ENCODE results near the gene ADAMTSL5.
A peak's percentile ranks its signal among the peaks of the same experiment; 100 is the strongest.
"Not testable (repeated sequence)": the region's sequence is repeated elsewhere in the genome, so short reads cannot be mapped to it uniquely, and the experiment has no call there.

ADAMTSL5 gene

DNA sequence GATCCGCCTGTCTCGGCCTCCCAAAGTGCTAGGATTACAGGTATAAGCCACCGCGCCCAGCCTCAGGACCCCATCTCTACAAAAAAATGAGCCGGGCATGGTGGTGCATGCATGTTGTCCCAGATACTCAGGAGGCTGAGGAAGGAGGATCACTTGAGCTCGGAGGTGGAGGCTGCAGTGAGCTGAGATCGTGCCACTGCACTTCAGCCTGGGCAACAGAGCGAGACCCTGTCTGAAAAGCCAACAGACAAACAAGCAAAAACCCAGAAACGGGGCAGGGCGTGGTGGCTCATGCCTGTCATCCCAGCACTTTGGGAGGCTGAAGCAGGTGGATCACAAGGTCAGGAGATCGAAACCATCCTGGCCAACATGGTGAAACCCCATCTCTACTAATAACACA is 18.0 kb upstream of the ADAMTSL5 start:
- not testable (repeated sequence) for DNase-seq (ENCODE audit: low spot score)

DNA sequence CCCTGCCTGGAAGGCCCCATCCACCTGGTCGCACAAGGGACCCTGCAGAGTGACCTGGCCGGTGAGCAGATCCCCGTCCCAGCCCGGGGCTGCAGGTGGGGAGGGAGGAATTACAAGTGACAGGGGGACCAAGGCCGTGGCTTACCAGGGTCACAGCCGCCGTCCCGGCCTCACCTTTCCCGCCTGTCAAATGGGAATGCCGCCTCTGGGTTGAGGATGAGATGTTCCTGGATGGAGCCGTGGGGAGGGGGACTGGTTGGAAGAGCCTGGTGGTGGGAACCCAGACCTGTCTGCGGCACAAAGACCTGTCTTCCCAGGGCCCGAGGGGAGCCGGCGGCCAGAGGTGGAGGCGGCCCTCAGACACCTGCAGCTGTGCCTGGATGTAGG is 16.6 kb upstream of the ADAMTSL5 start:
- no peak for DNase-seq (ENCODE audit: low spot score)

DNA sequence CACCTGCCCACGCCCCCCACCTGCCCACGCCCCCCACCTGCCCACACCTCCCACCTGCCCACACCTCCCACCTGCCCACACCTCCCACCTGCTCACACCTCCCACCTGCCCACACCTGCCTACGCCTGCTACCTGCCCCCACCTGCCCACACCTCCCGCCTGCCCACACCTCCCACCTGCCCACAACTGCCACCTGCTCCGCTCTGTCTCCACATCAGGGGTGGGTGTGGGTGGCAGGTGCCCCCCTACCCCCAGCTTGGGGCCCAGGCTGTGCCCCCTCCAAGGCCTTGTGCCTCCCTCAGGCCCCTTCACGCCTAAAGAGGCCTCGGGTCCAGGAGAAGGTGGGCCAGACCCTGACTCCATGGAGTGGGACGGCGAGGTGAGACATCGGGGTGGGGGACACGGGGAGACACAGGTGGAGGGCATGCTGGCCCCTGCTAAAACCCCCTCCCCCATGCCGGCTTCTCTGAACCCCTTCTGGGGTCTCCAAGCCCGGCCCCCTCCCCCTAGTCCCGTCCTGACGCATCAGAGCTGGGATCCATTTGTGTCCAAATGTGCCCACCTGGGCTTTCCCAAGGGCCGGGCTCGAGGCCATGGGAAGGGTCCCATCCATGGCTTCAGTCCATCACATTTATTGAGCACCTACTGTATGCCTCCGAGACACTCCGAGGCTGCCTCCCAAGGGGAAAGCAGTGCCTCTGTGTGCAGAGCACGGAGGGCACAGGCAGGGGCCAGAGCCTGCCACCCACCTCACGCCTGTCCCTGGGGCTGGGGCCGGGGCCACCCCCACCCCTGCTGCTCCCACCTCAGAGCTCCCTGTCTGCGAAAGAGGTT is 16.0 kb upstream of the ADAMTSL5 start:
- DNase-seq (ENCODE audit: low spot score): no peak

DNA sequence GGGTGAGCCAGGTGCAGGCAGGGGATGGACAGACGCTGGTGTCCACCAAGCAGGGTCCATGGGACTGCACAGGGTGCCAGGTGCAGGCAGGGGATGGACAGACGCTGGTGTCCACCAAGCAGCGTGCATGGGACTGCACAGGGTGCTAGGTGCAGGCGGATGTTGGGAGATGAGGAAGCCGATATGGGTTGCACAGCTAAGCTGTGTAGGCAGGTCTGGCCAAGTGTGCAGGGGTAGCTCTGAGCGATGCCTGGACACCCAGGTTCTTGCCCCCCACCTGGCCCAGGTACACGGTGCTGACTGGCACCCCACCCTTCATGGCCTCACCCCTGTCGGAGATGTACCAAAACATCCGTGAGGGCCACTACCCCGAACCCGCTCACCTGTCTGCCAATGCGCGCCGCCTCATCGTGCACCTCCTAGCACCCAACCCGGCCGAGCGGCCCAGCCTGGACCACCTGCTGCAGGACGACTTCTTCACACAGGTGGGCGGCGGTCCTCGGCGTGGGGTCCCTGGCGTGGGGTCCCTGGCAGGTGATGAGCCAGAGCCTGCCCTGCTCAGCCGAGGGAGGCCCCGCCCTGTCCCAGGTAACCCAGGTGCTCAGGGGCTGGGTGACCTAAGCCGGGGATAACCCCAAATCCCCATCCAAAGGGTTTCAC is 15.0 kb upstream of the ADAMTSL5 start:
- no peak for DNase-seq (ENCODE audit: low spot score)

DNA sequence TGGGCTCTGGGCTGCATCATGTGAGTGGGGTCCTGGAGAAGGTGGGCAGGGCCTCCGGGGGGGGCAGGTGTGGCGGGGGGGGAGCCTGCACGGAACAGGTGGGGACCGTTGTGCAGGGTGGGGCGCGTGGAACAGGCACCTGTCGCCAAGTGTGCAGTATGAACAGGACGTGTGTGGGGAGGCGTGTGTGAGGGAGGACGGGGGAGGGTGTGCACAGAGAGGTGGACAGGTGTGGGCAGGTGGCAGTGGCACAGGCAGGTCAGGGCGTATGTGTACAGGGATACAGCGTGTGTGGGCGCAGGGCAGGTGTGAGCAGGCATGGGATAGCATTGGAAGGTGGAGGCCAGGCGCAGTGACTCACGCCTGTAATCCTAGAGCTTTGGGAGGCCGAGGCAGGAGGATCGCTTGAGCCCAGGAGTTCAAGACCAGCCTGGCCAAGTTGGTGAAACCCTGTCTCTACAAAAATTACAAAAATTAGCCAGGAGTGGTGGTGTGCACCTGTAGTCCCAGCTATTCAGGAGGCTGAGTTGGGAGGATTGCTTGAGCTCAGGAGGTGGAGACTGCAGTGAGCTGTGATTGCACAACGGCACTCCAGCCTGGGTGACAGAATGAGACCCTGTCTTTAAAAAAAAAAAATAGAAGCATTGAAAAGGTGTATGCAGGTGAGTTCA is 14.3 kb upstream of the ADAMTSL5 start:
- DNase-seq (ENCODE audit: low spot score): no peak

DNA sequence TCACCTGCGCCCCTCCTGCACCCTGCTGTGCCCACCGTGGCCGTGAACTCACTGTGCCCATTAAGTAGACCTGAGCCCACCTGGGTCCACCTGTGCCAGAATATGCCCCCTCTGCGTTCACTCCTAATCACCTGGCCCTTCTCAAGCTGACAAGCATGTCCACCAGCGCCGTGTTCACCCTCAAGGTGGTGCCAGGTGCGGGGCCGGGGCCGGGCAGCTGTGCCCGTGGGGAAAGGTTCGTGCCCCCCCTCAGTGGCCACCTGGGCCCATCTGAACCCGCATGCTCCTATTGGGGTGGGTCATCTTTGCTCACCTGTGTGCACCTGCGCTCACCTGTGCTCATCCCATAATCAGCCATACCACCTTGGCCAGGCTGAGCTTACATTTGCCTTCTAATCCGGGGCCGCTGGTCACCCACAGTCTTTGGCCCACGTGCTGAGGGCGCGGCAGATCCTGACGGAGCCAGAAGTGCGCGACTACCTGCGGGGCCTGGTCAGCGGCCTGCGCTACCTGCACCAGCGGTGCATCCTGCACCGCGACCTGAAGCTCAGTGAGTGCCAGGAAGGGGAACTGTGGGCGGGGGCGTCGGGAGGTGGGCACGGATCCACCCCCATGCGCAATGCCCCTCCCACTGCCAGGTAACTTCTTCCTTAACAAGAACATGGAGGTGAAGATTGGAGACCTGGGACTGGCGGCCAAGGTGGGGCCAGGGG is 13.4 kb upstream of the ADAMTSL5 start:
- DNase-seq (ENCODE audit: low spot score): no peak

DNA sequence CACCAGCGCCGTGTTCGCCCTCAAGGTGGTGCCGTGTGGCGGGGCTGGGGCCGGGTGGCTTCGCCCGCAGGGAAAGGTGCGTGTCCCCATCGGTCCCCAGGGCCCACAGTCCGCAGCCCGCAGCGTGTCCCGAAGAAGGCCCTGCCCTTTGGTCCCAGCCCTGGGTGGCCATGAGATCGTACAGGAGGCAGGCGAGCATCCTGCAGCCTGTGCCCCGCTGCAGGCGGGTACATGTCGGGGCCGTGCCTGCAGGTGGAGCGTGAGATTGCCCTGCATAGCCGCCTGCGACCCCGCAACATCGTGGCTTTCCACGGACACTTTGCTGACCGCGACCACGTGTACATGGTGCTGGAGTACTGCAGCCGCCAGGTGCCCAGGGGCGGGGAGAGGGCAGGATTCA is 12.5 kb upstream of the ADAMTSL5 start:
- DNase-seq (ENCODE audit: low spot score): no peak

DNA sequence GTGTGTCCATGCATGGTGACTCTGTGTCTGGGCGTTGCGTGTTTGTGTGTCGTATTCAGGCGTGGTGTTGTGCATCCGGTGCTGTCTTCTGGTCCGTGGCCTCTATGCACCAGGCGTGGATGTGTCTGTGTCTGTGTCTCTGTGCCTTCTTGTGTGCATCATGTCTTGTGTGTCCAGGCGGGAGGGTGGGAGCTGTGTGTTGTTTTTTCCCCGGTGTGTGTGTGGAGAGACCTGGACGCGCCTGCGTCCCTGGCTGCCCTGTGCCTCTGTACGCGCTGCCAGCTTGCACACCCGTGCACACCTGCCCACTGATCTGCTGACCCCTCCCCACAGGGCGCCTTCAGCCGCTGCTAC is 12.1 kb upstream of the ADAMTSL5 start:
- DNase-seq (ENCODE audit: low spot score): no peak

DNA sequence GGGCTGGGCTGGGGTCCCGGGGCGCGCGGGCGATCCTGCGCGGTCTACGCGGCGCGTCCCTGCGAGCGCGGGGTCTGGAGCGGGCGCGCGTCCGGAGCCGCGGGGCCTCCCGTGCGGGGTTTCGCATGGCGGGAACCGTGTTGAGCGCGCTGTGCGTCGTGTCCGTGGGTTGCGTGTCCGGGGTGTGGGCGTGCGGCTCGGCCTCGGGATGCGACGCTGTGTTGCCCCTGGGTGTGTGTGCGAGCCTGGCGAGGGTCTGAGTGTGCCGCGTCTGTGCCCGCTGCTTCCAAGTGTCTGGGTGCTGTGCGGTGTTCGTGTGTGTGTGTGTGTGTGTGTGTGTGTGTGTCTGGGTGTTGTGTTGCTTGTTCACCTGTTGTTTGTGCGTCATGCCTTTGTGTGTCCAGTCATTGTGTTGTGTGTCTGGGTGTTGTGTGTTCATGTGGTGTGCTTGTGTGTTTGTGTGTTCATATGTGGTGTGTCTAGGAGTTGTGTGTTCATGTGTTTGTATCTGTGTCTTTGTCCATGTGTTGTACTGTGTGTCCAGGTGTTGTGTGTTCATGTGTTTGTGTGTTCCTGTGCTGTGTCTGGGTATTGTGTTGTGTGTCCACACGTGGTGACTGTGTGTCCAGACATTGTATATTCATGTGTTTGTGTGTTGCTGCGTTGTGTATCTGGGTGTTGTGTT is 11.6 kb upstream of the ADAMTSL5 start:
- DNase-seq (ENCODE audit: low spot score): no peak

DNA sequence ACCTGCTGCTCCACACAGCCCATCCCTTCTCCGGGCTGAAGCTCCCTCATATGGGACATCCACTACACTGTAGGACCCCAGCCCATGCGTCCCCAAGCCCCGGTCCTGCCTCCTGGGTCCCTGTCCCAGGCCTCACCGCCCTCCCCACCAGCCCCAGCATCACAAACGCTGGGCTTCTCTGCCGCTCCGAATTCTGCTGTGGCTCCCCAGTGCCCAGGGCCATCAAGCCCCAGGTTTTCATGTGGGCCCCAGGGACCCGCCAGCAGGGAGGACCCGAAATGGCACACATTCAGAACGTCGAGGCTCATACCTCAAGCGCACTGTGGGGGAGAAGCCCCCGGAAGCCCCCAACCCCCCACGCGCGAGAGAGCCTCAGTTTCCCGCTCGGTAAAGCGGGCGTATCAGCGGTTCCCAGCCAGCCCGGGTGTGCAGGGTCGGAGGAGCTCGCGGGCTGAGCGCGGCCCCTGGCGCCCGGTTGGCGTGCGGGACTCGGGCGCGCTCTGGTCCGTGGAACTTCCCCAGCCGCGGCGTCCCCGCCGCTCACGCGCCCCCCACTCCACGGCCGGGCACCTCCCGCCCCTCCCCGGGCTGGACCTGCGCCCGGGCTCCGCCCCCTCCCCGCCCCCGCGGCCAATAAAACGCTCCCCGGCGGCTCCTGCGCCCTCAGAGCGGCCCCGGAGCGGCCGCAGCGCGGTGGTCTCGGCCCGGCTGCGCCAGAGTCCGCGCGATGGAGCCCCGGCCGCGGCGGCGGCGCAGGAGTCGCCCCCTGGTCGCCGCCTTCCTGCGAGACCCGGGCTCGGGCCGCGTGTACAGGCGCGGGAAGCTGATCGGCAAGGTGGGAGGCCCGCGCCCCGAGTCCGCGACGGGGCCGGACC is 10.8 kb upstream of the ADAMTSL5 start, which contains the start of gene PLK5:
Gene PLK5 (plus strand): TSS at position 666 of the 875 bp plus-strand sequence. CDS start 2,920 bp downstream, outside the sequence.
- peak; percentile 66 for DNase-seq (ENCODE audit: low spot score)

DNA sequence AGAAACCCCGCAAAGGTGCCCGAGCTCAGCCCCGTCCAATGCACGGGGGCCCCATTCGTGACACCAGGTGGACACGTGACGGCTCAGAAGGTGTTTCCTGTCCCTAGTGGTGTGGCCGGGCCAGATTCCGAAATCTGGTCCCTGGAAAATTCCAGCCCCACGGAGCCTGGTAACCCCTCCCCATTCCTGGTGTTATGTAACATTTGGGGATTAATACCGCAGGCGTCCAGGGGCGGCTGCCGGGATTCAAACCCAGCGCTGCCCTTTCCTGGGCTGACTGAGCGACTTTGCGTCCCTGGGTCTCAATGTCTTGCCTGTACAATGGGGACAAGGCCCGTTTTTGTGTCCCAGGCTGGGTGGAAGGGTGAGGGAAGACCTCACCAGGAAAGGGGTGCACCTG is 10.0 kb upstream of the ADAMTSL5 start:
- DNase-seq (ENCODE audit: low spot score): no peak

DNA sequence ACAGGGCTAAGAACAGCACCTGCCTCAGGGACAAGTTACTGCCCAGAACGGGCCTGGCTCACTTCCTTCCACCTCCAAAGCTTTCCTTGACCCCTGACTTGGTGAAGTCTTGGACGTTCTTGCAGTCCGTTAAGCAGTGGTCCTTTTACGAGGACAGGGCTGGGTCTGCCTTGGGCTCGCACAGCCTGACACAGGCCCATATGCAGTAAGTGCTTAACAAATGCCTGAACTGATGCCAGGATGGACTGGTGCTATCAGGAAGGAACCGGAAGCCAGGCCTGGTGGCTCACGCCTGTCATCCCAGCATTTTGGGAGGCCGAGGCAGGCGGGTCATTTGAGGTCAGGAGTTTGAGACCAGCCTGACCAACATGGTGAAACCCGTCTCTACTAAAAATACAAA is 9.2 kb upstream of the ADAMTSL5 start:
- no peak for DNase-seq (ENCODE audit: low spot score)

DNA sequence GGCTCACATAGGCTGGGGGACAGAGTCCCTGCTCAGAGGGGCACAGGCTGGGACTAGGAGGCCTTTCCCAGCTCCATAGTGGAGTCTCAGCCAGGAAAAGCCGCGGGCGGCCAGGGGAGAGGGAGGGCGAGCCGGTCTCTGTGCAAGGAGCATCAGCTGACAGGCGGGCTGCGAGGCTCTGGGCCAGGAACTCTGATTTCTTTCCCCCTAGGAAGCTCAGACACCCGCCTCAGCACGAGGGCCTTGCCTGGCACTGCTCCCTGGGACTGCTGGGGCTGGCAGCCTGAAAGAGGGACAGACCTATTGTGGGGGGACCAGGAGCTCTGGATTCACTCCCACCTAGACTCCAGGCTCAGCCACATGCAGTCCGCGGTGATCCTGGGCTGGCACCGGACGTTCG is 8.8 kb upstream of the ADAMTSL5 start:
- no peak for DNase-seq (ENCODE audit: low spot score)

DNA sequence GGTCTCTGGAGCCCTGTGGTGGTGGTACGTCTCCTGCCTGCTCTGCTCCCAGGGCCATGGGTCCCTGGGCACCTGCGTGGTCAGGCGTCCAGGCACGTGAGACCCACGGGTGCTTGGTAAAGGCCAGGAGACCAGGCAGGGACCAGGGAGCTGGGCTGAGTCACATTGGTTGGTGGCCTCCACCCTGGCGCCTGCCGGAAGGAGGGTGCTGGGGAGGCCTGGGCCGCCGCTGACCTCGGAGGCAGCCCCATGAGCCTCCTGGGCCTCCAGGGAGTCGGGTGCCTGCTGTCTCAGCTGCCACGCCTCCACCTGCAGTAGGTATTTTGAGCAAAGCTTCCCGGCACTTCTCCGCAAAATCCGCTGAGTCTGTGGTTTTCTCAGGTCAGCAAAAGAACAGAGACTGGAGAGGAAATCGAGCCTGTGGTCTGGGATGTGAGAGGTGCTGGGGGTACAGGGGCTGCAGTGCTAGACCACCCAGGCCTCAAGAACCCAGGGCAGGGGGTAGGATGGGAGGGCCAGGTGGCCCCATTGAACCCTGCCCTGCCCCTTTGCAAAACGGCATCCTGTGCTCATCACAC is 7.5 kb upstream of the ADAMTSL5 start:
- no peak for DNase-seq (ENCODE audit: low spot score)

DNA sequence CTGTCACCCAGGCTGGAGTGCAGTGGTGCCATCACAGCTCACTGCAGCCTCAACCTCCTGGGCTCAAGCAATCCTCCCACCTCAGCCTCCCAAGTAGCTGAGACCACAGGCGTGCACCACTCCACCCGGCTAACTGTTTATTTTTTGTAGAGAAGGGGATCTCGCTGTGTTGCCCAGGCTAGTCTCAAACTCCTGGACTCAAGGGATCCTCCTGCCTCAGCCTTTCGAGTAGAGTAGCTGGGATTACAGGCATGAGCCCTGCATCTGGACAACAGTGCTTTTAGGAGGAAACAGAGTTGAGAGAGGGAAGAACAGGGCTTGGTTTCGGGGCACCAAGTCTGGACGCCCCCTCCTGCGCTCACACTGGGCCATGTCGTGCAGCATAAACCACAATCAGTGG is 7.0 kb upstream of the ADAMTSL5 start:
- DNase-seq (ENCODE audit: low spot score): not testable (repeated sequence)

DNA sequence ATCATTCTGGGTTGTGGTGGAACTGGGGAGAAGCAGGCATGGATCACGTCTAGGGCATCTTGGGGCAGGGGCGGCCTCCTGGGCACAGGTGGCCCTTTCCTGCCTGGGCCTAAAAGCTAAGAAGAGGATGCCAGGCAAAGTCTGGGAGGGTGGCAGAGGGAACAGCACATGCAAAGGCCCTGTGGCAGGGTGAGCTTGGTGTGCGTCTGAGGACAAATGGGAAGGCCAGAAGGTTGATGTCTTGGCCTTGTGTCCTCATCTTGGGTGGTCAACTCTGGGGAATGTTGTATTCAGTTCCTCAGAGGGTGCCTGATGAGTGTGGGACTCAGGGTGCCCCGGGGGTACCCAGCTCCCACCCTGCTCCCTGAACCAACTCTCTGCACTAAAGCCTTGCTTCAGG is 5.7 kb upstream of the ADAMTSL5 start:
- no peak for DNase-seq (ENCODE audit: low spot score)

DNA sequence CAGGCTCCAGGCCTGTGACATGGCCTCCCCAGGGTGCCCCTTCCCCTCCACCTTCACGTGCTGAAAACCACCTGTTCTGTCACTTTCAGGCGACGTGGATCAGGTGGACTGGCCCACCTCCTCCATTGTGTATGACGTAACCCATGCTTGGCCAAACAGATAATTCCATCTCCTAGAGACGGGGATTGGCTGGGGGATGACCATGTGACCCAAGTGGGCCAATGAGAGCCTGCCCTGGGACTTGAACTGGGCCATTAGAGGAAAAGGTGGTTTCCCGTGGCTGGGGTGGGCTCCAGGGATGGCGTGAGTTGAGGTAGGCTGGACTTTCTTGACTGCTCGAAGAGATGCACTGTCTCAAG is 3.6 kb upstream of the ADAMTSL5 start:
- DNase-seq (ENCODE audit: low spot score): no peak

DNA sequence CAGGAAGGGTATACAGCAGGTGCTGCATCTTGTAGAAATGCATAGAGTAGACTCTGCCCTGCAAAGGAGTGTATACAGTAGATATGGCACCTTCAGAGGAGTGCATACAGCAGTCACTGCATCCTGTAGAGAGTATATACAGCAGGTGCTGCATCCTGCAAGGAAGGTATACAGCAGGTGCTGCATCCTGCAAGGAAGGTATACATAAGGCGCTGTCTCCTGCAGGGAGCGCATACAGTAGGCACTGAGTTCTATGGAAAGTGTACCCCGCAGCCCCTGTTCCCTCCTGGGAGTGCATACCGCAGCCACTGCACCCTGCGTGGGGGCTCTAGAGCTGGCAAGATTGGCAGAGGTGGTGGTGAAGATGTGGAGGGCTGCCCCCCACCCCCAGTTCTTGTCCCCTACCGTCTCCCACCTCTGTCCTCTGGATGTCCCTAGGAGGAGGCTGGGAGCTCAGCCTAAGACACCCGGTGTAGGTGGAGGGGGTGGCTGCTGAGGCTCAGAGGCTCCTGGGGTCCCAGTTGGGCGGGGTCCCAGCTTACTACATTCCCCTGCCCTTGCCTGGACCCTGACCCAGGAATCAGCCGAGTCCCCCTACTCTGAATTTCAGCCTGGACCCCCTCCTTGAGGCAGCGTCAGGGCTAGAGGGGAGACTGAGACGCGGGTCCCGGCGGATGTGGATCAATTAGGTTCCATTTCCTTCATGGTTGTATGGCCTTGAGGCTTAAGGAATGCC is 2.3 kb upstream of the ADAMTSL5 start:
- no peak for DNase-seq (ENCODE audit: low spot score)

DNA sequence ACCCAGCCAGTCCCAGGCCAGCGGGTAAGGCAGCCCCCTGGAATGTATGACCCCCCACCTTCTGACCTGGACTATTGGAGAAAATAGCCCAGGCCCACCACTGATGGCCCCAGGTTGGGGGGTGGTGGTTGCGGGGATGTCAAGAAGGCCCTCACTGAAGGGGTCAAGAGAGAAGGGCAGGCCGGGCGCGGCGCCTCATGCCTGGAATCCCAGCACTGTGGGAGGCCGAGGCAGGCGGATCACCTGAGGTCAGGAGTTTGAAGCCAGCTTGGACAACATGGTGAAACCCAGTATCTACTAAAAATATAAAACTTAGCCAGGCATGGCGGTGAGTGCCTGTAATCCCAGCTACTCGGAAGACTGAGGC is 1.5 kb upstream of the ADAMTSL5 start:
- no peak for DNase-seq (ENCODE audit: low spot score)
